Epithelial cell of proximal tubule (primary cell): Measurements from ENCODE around the gene OR8G1. TPM values are rescaled to one million over a fixed set of nuclear protein-coding genes. Genes with fewer than 3 reads are reported as not detected.

Source experiments
- DNase-seq: peaks from one replicate; pipeline ENCODE4 v3.0.0-alpha.2; 2011; ENCODE audit warnings: low read depth
- H3K4me3 ChIP-seq: 2 replicates; pipeline ENCODE4 v1.5.1; 2011; ENCODE audit warnings: low read depth, mild to moderate bottlenecking, low read length
- CTCF ChIP-seq: conservative IDR thresholded peaks from 2 replicates; pipeline ENCODE4 v1.5.1; 2012; ENCODE audit warnings: low read depth, mild to moderate bottlenecking, low read length
- total RNA-seq: library from RNA; depleted of rRNA; stranded (reverse); fragments of >200 nt; gene quantifications from 2 replicates; pipeline ENCODE4 v1.2.3, GENCODE V29; 2015

OR8G1 gene
- total RNA-seq, 1 donor from 2014 or later = not detected

GRCh38 chr11:124199702-124200101, 41.2 kb upstream of the OR8G1 start:
- H3K4me3 ChIP-seq = no peak overlapping the region
- no peak for DNase-seq
- no peak for TF ChIP-seq CTCF

- no peak for TF ChIP-seq CTCF
- no peak for DNase-seq
- H3K4me3 ChIP-seq = no peak overlapping the region
These were observed 40.2 kb upstream of the OR8G1 start for GRCh38 chr11:124200671-124201070.

GRCh38 chr11:124202951-124203350, 37.9 kb upstream of the OR8G1 start:
- TF ChIP-seq CTCF = no peak
- no peak for DNase-seq
- H3K4me3 ChIP-seq = no peak overlapping the region

- no peak overlapping the region for H3K4me3 ChIP-seq
- TF ChIP-seq CTCF = no peak
- DNase-seq = no peak
These were observed 36.9 kb upstream of the OR8G1 start for GRCh38 chr11:124204008-124204407.

- DNase-seq = no peak
- no peak overlapping the region for H3K4me3 ChIP-seq
- no peak for TF ChIP-seq CTCF
These were observed 33.6 kb upstream of the OR8G1 start for GRCh38 chr11:124207102-124207792.

- no peak overlapping the region for H3K4me3 ChIP-seq
- no peak for TF ChIP-seq CTCF
- no peak for DNase-seq
These were observed 31.0 kb upstream of the OR8G1 start for GRCh38 chr11:124209824-124210357.

- H3K4me3 ChIP-seq = no peak overlapping the region
- no peak for DNase-seq
- TF ChIP-seq CTCF = no peak
These were observed 30.5 kb upstream of the OR8G1 start for GRCh38 chr11:124210421-124210820.
